ENCODE measurements around the gene CD24. TPM values are rescaled to one million over a fixed set of nuclear protein-coding genes. Genes with fewer than 3 reads are reported as not detected.

Gene CD24
- total and polyA plus RNA-seq, 2 experiments from 2014 or later, result 0.54 to 2.8 TPM

GRCh38 chr6:106967936-106968555 lies 6.5 kb downstream of the CD24 start:
- Histone ChIP-seq H4K20me1 (ENCODE audit: insufficient read depth) (no peaks in the 10 kb centered on the region), H3K27ac (no peak overlapping the region), H3K79me2 (ENCODE audit: insufficient read depth) (no peaks in the 10 kb centered on the region), H3K4me2 (ENCODE audit: unreplicated experiment) (no peak overlapping the region), H3K4me1 (ENCODE audit: insufficient read depth) (no peaks in the 10 kb centered on the region), H3F3A (ENCODE audit: insufficient read depth) (no peaks in the 10 kb centered on the region), H3K9ac (no peak overlapping the region), H3K36me3 (ENCODE audit: low read depth) (no peaks in the 10 kb centered on the region), H3K9me3 (ENCODE audit: low read depth) (no peaks in the 10 kb centered on the region), H2AFZ (no peak overlapping the region), H3K9me2 (ENCODE audit: insufficient read depth) (no peaks in the 10 kb centered on the region), H3K27me3 (replicated peaks; ENCODE audit: insufficient read depth) (peaks cover 22% of the 10 kb centered on the region), H3K4me3 (no peak overlapping the region)
- DNase-seq, result no peak
- WGBS, 2 experiments (ENCODE audit: low coverage in 1 of 2, low lambda C conversion rate in 2 of 2, missing lambda C conversion rate in 2 of 2), result 44% methylated on average over 9 of the region's 9 CpGs
- in situ Hi-C loops (cut with MboI), result no loop called here
- no peak for TF ChIP-seq EZH2 (IDR thresholded peaks at IDR 0.05; ENCODE audit: insufficient read depth, poor library complexity, severe bottlenecking)
- TF ChIP-seq EZH2phosphoT487 (IDR thresholded peaks at IDR 0.05; ENCODE audit: insufficient read depth, low read depth), result no peak

- no peak overlapping the region for H2AFZ ChIP-seq
- H3K9ac ChIP-seq, result no peak overlapping the region
- H3K79me2 ChIP-seq (ENCODE audit: insufficient read depth), result no peaks in the 10 kb centered on the region
- DNase-seq, result no peak
- 59 to 60% methylated on average over 9 of the region's 9 CpGs for WGBS, 2 experiments (ENCODE audit: low coverage in 1 of 2, low lambda C conversion rate in 2 of 2, missing lambda C conversion rate in 2 of 2)
- no peak overlapping the region for H3K4me2 ChIP-seq (ENCODE audit: unreplicated experiment)
- no peaks in the 10 kb centered on the region for H3K9me2 ChIP-seq (ENCODE audit: insufficient read depth)
- H3K9me3 ChIP-seq (ENCODE audit: low read depth), result no peaks in the 10 kb centered on the region
- in situ Hi-C loops (cut with MboI), result no loop called here
- H3K27ac ChIP-seq, result no peak overlapping the region
- no peaks in the 10 kb centered on the region for H4K20me1 ChIP-seq (ENCODE audit: insufficient read depth)
- no peaks in the 10 kb centered on the region for H3K36me3 ChIP-seq (ENCODE audit: low read depth)
- no peak overlapping the region for H3K4me3 ChIP-seq
- no peaks in the 10 kb centered on the region for H3K4me1 ChIP-seq (ENCODE audit: insufficient read depth)
- no peaks in the 10 kb centered on the region for H3F3A ChIP-seq (ENCODE audit: insufficient read depth)
- TF ChIP-seq EZH2 (IDR thresholded peaks at IDR 0.05; ENCODE audit: insufficient read depth, poor library complexity, severe bottlenecking) (no peak), EZH2phosphoT487 (IDR thresholded peaks at IDR 0.05; ENCODE audit: insufficient read depth, low read depth) (no peak)
- H3K27me3 ChIP-seq (replicated peaks; ENCODE audit: insufficient read depth), result peaks cover 11% of the 10 kb centered on the region
Observed at GRCh38 chr6:106966671-106967640, 7.6 kb downstream of the CD24 start.

- TF ChIP-seq EZH2phosphoT487 (IDR thresholded peaks at IDR 0.05; ENCODE audit: insufficient read depth, low read depth) (no peak), EZH2 (IDR thresholded peaks at IDR 0.05; ENCODE audit: insufficient read depth, poor library complexity, severe bottlenecking) (no peak)
- H3F3A ChIP-seq (ENCODE audit: insufficient read depth), result no peaks in the 10 kb centered on the region
- no peaks in the 10 kb centered on the region for H3K4me1 ChIP-seq (ENCODE audit: insufficient read depth)
- H3K9me3 ChIP-seq (ENCODE audit: low read depth), result no peaks in the 10 kb centered on the region
- 55 to 67% methylated on average over 1 of the region's 1 CpG for WGBS, 2 experiments (ENCODE audit: low coverage in 1 of 2, low lambda C conversion rate in 2 of 2, missing lambda C conversion rate in 2 of 2)
- no peak overlapping the region for H3K27ac ChIP-seq
- no peak for DNase-seq
- no peak overlapping the region for H2AFZ ChIP-seq
- no peaks in the 10 kb centered on the region for H3K79me2 ChIP-seq (ENCODE audit: insufficient read depth)
- peaks cover 6% of the 10 kb centered on the region for H3K27me3 ChIP-seq (replicated peaks; ENCODE audit: insufficient read depth)
- no peaks in the 10 kb centered on the region for H3K36me3 ChIP-seq (ENCODE audit: low read depth)
- no peak overlapping the region for H3K4me2 ChIP-seq (ENCODE audit: unreplicated experiment)
- H3K4me3 ChIP-seq, result no peak overlapping the region
- in situ Hi-C loops (cut with MboI), result no loop called here
- H4K20me1 ChIP-seq (ENCODE audit: insufficient read depth), result no peaks in the 10 kb centered on the region
- no peak overlapping the region for H3K9ac ChIP-seq
- no peaks in the 10 kb centered on the region for H3K9me2 ChIP-seq (ENCODE audit: insufficient read depth)
Observed at GRCh38 chr6:106966229-106966628, 8.3 kb downstream of the CD24 start.

GRCh38 chr6:106964954-106965353 lies 9.6 kb downstream of the CD24 start:
- no peak overlapping the region for H3K27ac ChIP-seq

More at GRCh38 chr6:106964954-106965353, 9.6 kb downstream of the CD24 start:
- Histone ChIP-seq H3K4me1 (ENCODE audit: insufficient read depth) (no peaks in the 10 kb centered on the region), H3K9me2 (ENCODE audit: insufficient read depth) (no peaks in the 10 kb centered on the region), H3K9ac (no peak overlapping the region), H3K9me3 (ENCODE audit: low read depth) (no peaks in the 10 kb centered on the region), H4K20me1 (ENCODE audit: insufficient read depth) (no peaks in the 10 kb centered on the region), H3K4me3 (no peak overlapping the region), H3K36me3 (ENCODE audit: low read depth) (no peaks in the 10 kb centered on the region), H2AFZ (no peak overlapping the region), H3K79me2 (ENCODE audit: insufficient read depth) (no peaks in the 10 kb centered on the region), H3K27me3 (replicated peaks; ENCODE audit: insufficient read depth) (peaks cover 6% of the 10 kb centered on the region), H3K4me2 (ENCODE audit: unreplicated experiment) (no peak overlapping the region), H3F3A (ENCODE audit: insufficient read depth) (no peaks in the 10 kb centered on the region)
- DNase-seq, result no peak
- in situ Hi-C loops (cut with MboI), result no loop called here
- 32 to 41% methylated on average over 1 of the region's 1 CpG for WGBS, 2 experiments (ENCODE audit: low coverage in 1 of 2, low lambda C conversion rate in 2 of 2, missing lambda C conversion rate in 2 of 2)
- TF ChIP-seq EZH2 (IDR thresholded peaks at IDR 0.05; ENCODE audit: insufficient read depth, poor library complexity, severe bottlenecking) (no peak), EZH2phosphoT487 (IDR thresholded peaks at IDR 0.05; ENCODE audit: insufficient read depth, low read depth) (no peak)

All from GM23248 (cell line).